HUES48 (cell line): ENCODE data around the gene MRPL22.
"Not testable (repeated sequence)": the region's sequence is repeated elsewhere in the genome, so short reads cannot be mapped to it uniquely, and the experiment has no call there.

Source experiments
- H3K27ac ChIP-seq: one replicate; pipeline ENCODE4 v1.7.0; 2013; ENCODE audit warnings: low read depth, low read length, inconsistent platforms
- H3K27me3 ChIP-seq: 2 replicates; pipeline ENCODE4 v1.6.1; 2013; ENCODE audit warnings: mild to moderate bottlenecking, low read length; ENCODE audit not compliant: control insufficient read depth, insufficient read depth
- H3K36me3 ChIP-seq: 2 replicates; pipeline ENCODE4 v1.6.1; 2013; ENCODE audit warnings: low read length; ENCODE audit not compliant: control insufficient read depth, insufficient read depth
- H3K4me1 ChIP-seq: 2 replicates; pipeline ENCODE4 v1.6.1; 2013; ENCODE audit warnings: mild to moderate bottlenecking, low read length; ENCODE audit not compliant: control insufficient read depth, insufficient read depth
- H3K4me3 ChIP-seq: 2 replicates; pipeline ENCODE4 v1.5.1; 2013; ENCODE audit warnings: mild to moderate bottlenecking, low read depth, low read length
- H3K9ac ChIP-seq: 2 replicates; pipeline ENCODE4 v1.6.1; 2013; ENCODE audit warnings: mild to moderate bottlenecking, low read depth, low read length, moderate library complexity
- H3K9me3 ChIP-seq: 2 replicates; pipeline ENCODE4 v1.6.1; 2013; ENCODE audit warnings: low read length; ENCODE audit not compliant: control insufficient read depth, insufficient read depth

MRPL22 gene

GRCh38 chr5:154905601-154906000 lies 35.3 kb upstream of the MRPL22 start:
- peaks cover 94% of the 10 kb centered on the region for H3K36me3 ChIP-seq
- not testable (repeated sequence) for H3K27me3 ChIP-seq, H3K27ac ChIP-seq, H3K4me3 ChIP-seq, H3K4me1 ChIP-seq, H3K9me3 ChIP-seq, H3K9ac ChIP-seq

- Histone ChIP-seq H3K4me1 (no peaks in the 10 kb centered on the region), H3K27ac (no peak overlapping the region), H3K27me3 (no peaks in the 10 kb centered on the region), H3K36me3 (peaks cover 96% of the 10 kb centered on the region), H3K9ac (no peak overlapping the region), H3K4me3 (no peak overlapping the region), H3K9me3 (no peaks in the 10 kb centered on the region)
Observed at GRCh38 chr5:154916874-154917273, 24.0 kb upstream of the MRPL22 start.

DNA sequence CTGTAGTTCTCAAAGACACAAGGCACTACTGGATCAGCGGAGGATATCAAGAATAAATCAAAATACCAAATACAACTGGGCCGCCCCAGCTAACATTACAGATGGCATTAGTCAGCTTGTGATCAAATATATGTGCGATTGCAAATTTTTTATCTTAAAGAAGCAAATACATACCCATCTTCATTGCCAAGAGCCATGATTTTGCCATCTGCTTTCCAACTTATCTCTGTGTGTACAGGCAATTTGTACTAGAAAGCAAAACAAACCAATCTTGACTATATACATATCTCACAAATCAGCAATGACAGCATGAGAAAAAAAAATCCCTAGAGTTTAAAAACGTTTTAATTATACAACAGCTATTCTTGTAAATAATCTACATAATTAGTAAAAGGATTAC lies 23.1 kb upstream of the MRPL22 start:
- Histone ChIP-seq H3K9me3 (no peaks in the 10 kb centered on the region), H3K27me3 (no peaks in the 10 kb centered on the region), H3K4me3 (no peak overlapping the region), H3K36me3 (peaks cover 88% of the 10 kb centered on the region), H3K27ac (no peak overlapping the region), H3K9ac (no peak overlapping the region), H3K4me1 (no peaks in the 10 kb centered on the region)

GRCh38 chr5:154923441-154924430 lies 17.1 kb upstream of the MRPL22 start:
- no peak overlapping the region for H3K9ac ChIP-seq
- no peak overlapping the region for H3K27ac ChIP-seq
- H3K36me3 ChIP-seq, result peaks cover 88% of the 10 kb centered on the region
- H3K27me3 ChIP-seq, result no peaks in the 10 kb centered on the region
- no peak overlapping the region for H3K4me3 ChIP-seq
- H3K4me1 ChIP-seq, result no peaks in the 10 kb centered on the region
- no peaks in the 10 kb centered on the region for H3K9me3 ChIP-seq

DNA sequence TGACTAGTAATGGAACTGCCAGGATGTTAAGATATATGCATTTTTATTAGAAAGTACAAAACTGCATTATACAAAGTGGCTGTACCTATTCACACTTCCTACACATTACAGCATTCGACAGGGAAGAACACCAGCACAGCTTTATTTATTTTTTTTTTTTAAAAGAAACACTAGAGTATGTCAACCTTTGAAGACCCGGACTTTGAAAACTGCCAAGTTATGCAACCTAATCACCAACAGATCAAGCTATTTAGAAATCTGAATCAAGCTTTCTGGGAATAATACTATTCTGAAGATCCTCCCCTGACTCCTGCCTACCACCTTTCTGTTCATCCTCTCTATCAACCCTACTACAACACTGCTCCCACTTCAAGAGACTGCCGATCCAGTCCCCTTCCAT lies 7.3 kb upstream of the MRPL22 start:
- Histone ChIP-seq H3K27ac (no peak overlapping the region), H3K36me3 (peaks cover 57% of the 10 kb centered on the region)

GRCh38 chr5:154934881-154935280 lies 6.0 kb upstream of the MRPL22 start:
- Histone ChIP-seq H3K27ac (no peak overlapping the region), H3K9ac (no peak overlapping the region), H3K36me3 (peaks cover 48% of the 10 kb centered on the region), H3K4me1 (0 out of 2 replicates have a peak, but pooled peaks cover 6% of the 10 kb centered on the region), H3K9me3 (no peaks in the 10 kb centered on the region), H3K4me3 (no peak overlapping the region), H3K27me3 (no peaks in the 10 kb centered on the region)

More for the DNA sequence above, 7.3 kb upstream of the MRPL22 start:
- Histone ChIP-seq H3K27me3 (no peaks in the 10 kb centered on the region), H3K4me1 (0 out of 2 replicates have a peak, but pooled peaks cover 6% of the 10 kb centered on the region), H3K9me3 (no peaks in the 10 kb centered on the region), H3K9ac (no peak overlapping the region), H3K4me3 (no peak overlapping the region)

DNA sequence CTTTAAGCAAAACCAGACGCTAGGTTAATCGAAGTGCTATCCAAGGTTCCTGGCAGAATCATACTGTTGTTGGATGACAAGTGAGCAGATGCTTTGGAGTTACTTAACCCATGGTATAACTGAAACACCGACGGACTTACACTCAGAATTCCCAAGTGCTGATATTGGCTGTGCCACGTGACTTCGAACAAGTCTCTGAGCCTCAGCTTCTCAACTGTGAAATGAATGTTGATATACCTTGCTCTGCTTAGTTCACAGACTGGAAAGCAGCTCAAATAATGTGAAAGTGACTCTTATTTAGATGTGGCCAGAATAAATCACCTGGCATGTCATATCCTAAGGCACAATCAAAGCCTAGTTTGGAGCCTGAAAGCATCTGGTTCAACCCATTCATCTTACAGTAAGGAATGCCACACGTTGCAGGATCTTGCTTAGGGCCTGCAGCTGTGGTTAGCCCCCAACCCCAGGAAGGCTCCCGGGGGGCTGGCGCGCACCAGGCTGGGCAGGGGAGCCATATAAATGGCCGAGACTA lies 3.6 kb upstream of the MRPL22 start:
- Histone ChIP-seq H3K4me1 (peaks cover 10% of the 10 kb centered on the region; the same call in 1 of the 2 replicates), H3K4me3 (peak overlapping the region; percentile 98), H3K36me3 (peaks cover 26% of the 10 kb centered on the region), H3K9ac (peak overlapping the region; percentile 74), H3K27me3 (no peaks in the 10 kb centered on the region), H3K27ac (peak overlapping the region; percentile 31), H3K9me3 (no peaks in the 10 kb centered on the region)

DNA sequence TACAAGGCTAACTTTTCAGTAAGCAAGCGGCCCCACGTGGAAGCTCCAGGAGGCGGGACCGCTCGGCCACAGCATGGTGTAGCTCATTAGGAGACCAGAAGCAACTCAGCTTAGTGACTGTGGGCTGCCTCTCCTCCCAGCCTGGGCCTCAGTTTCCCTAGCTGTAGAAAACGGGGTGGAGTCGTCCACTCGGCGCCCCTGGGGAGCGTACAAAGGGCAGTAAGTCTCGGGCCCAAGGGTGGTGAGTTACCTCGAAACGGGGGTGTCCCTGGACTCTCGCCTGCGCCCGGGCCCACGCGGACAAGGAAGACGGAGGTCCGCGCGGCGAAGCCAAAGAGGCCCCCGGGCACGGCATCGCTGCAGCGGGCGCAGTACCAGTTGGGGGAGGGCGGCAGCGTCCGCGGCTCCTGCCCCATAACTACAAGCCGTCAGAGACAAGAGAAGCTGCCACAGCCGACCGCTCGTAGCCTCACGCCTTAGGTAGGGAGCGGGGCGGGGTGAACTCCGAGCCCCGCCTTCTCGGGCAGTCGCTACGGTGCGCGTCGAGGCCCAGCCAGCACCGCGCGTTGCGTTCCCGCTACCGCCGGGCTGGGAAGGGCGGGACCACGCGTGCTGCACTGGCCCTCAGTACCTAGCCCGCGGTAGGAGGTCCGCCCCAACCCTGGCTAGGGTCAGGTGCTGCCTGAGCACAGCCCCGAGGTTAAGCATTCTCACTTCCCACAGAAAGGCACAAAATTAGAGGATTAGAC lies 3.0 kb upstream of the MRPL22 start, which contains the start of gene GEMIN5:
Gene GEMIN5 (minus strand): TSS at position 494 of the 749 bp plus-strand sequence. CDS start 78 bp downstream, at position 416.
- peak within 1 kb of the TSS; percentile 74 for H3K9ac ChIP-seq
- H3K4me3 ChIP-seq, result peak within 1 kb of the TSS; percentile 98
- peak within 1 kb of the TSS; percentile 31 for H3K27ac ChIP-seq
- peaks cover 10% of the 10 kb centered on the region; the same call in 1 of the 2 replicates for H3K4me1 ChIP-seq
- peaks cover 21% of the 10 kb centered on the region for H3K36me3 ChIP-seq
- no peaks in the 10 kb centered on the region for H3K9me3 ChIP-seq
- H3K27me3 ChIP-seq, result no peaks in the 10 kb centered on the region

DNA sequence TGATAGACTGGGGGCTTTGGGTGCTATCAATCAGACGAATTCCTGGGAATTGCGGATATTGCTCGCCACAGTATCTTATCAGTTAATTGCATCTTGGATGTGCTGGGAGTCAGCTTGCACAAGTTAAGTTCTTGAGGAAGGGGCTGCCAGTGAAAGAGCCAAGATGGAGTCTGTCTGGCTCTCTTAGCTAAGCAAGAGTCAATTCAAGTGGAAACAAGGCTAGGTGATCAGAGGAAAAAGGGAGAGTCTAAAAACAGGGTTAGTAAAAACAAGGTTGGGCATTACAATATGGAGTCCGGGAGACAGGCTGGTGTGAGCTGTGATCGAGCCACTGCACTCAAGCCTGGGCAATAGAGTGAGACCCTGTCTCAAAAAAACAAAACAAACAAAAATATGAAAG lies 1.5 kb upstream of the MRPL22 start:
- H3K9ac ChIP-seq, H3K4me3 ChIP-seq, H3K27ac ChIP-seq, H3K27me3 ChIP-seq, H3K9me3 ChIP-seq: not testable (repeated sequence)
- Histone ChIP-seq H3K36me3 (peaks cover 16% of the 10 kb centered on the region), H3K4me1 (peaks cover 10% of the 10 kb centered on the region; the same call in 1 of the 2 replicates)

- H3K36me3 ChIP-seq, result peaks cover 7% of the 10 kb centered on the region
- H3K9ac ChIP-seq, result peak overlapping the region; percentile 26; the same call in 1 of the 2 replicates
- H3K9me3 ChIP-seq, result no peaks in the 10 kb centered on the region
- peak overlapping the region; percentile 98 for H3K4me3 ChIP-seq
- peak overlapping the region; percentile 64 for H3K27ac ChIP-seq
- H3K27me3 ChIP-seq, result no peaks in the 10 kb centered on the region
- peaks cover 10% of the 10 kb centered on the region; the same call in 1 of the 2 replicates for H3K4me1 ChIP-seq
Observed at GRCh38 chr5:154940375-154940771, 500 bp upstream of the MRPL22 start.
